GM21447 (cell line): Measurements from ENCODE around the gene AFF1.

Experiments
- ATAC-seq: cut with Tn5 transposase; IDR thresholded peaks from one replicate; pipeline ENCODE4 v1.9.1; 2021; ENCODE audit not compliant: unreplicated experiment

AFF1 gene

GRCh38 chr4:86934771-86935565 lies at the start of gene AFF1:
Gene AFF1, plus strand, starts transcription at chr4:86935011. Its CDS starts 13,523 bp downstream, at chr4:86948534.
- peak; percentile 37 for ATAC-seq

- ATAC-seq, result no peak
These were observed 44.0 kb upstream of the AFF1 start for GRCh38 chr4:86890790-86891189.

- ATAC-seq, result peak; percentile 57
These were observed 42.8 kb upstream of the AFF1 start, which contains the start of gene C4orf36 for GRCh38 chr4:86891762-86892635. Gene C4orf36, minus strand, starts transcription at chr4:86892422. Its CDS starts 902 bp downstream, at chr4:86891520.

- no peak for ATAC-seq
These were observed 42.2 kb upstream of the AFF1 start for GRCh38 chr4:86892636-86892960.

- no peak for ATAC-seq
These were observed 41.7 kb upstream of the AFF1 start for GRCh38 chr4:86893136-86893535.

GRCh38 chr4:86894455-86894854 lies 40.4 kb upstream of the AFF1 start:
- no peak for ATAC-seq

GRCh38 chr4:86895692-86896488 lies 38.9 kb upstream of the AFF1 start:
- peak; percentile 47 for ATAC-seq

GRCh38 chr4:86896596-86896995 lies 38.2 kb upstream of the AFF1 start:
- ATAC-seq, result no peak

GRCh38 chr4:86898562-86898961 lies 36.2 kb upstream of the AFF1 start:
- ATAC-seq, result no peak

GRCh38 chr4:86901864-86902263 lies 32.9 kb upstream of the AFF1 start:
- no peak for ATAC-seq

GRCh38 chr4:86908251-86908657 lies 26.6 kb upstream of the AFF1 start:
- ATAC-seq, result no peak

- ATAC-seq, result no peak
These were observed 25.1 kb upstream of the AFF1 start for GRCh38 chr4:86909546-86910295.

GRCh38 chr4:86910369-86910768 lies 24.4 kb upstream of the AFF1 start:
- ATAC-seq, result no peak

- no peak for ATAC-seq
These were observed 23.8 kb upstream of the AFF1 start for GRCh38 chr4:86910820-86911684.

GRCh38 chr4:86916392-86916791 lies 18.4 kb upstream of the AFF1 start:
- no peak for ATAC-seq

- no peak for ATAC-seq
These were observed 17.4 kb upstream of the AFF1 start for GRCh38 chr4:86917212-86918039.

- ATAC-seq, result no peak
These were observed 16.2 kb upstream of the AFF1 start for GRCh38 chr4:86918539-86919072.

GRCh38 chr4:86919561-86920223 lies 15.1 kb upstream of the AFF1 start:
- ATAC-seq, result no peak
